Large intestine (tissue), 3 donors: Measurements from ENCODE around the gene BCOR. TPM values are rescaled to one million over a fixed set of nuclear protein-coding genes. Genes with fewer than 3 reads are reported as not detected.

Experiments used
- DNase-seq, 2 donors: peaks; one replicate each; pipeline versions ENCODE4 v3.0.0 to v3.0.0-alpha.2; 2013
- H3K27ac ChIP-seq: one replicate; pipeline ENCODE4 v1.5.1; 2013; ENCODE audit warnings: low read length
- H3K27me3 ChIP-seq: 2 replicates; pipeline ENCODE4 v1.6.1; 2013; ENCODE audit warnings: low read length; ENCODE audit not compliant: control insufficient read depth, insufficient read depth
- H3K36me3 ChIP-seq: 2 replicates; pipeline ENCODE4 v1.6.1; 2013; ENCODE audit warnings: low read length; ENCODE audit not compliant: control insufficient read depth, insufficient read depth
- H3K4me1 ChIP-seq: one replicate; pipeline ENCODE4 v1.6.1; 2013; ENCODE audit warnings: low read length; ENCODE audit not compliant: control insufficient read depth, insufficient read depth
- H3K4me3 ChIP-seq: one replicate; pipeline ENCODE4 v1.5.1; 2013; ENCODE audit warnings: low read length
- H3K9me3 ChIP-seq: one replicate; pipeline ENCODE4 v1.6.1; 2013; ENCODE audit warnings: mild to moderate bottlenecking, low read depth, low read length, moderate library complexity; ENCODE audit not compliant: control insufficient read depth
- WGBS: methylation state at CpG from one replicate; pipeline ENCODE4 v1.1.5; 2013; ENCODE audit warnings: low lambda C conversion rate; ENCODE audit not compliant: insufficient coverage; 5-methylcytosine and 5-hydroxymethylcytosine counted together
- polyA plus RNA-seq: library from polyadenylated mRNA; unstranded; fragments of 120-200 nt; gene quantifications from one replicate; pipeline ENCODE4 v1.2.1, GENCODE V29; 2013

BCOR gene
- polyA plus RNA-seq, 1 donor: 35.3 TPM

GRCh38 chrX:40043895-40044294 is 53.9 kb downstream of the BCOR start:
- DNase-seq: no peak
- Histone ChIP-seq H3K4me1 (peaks cover 4% of the 10 kb centered on the region), H3K36me3 (peaks cover 7% of the 10 kb centered on the region), H3K9me3 (no peaks in the 10 kb centered on the region), H3K27me3 (no peaks in the 10 kb centered on the region), H3K27ac (no peak overlapping the region), H3K4me3 (no peak overlapping the region)
- no CpG with 5 or more reads among the region's 3 CpGs for WGBS

GRCh38 chrX:40041915-40042314 is 55.8 kb downstream of the BCOR start:
- Histone ChIP-seq H3K9me3 (no peaks in the 10 kb centered on the region), H3K27me3 (no peaks in the 10 kb centered on the region), H3K36me3 (no peaks in the 10 kb centered on the region), H3K4me1 (peaks cover 4% of the 10 kb centered on the region), H3K27ac (no peak overlapping the region), H3K4me3 (no peak overlapping the region)
- no peak for DNase-seq
- no CpG with 5 or more reads among the region's 6 CpGs for WGBS

DNA sequence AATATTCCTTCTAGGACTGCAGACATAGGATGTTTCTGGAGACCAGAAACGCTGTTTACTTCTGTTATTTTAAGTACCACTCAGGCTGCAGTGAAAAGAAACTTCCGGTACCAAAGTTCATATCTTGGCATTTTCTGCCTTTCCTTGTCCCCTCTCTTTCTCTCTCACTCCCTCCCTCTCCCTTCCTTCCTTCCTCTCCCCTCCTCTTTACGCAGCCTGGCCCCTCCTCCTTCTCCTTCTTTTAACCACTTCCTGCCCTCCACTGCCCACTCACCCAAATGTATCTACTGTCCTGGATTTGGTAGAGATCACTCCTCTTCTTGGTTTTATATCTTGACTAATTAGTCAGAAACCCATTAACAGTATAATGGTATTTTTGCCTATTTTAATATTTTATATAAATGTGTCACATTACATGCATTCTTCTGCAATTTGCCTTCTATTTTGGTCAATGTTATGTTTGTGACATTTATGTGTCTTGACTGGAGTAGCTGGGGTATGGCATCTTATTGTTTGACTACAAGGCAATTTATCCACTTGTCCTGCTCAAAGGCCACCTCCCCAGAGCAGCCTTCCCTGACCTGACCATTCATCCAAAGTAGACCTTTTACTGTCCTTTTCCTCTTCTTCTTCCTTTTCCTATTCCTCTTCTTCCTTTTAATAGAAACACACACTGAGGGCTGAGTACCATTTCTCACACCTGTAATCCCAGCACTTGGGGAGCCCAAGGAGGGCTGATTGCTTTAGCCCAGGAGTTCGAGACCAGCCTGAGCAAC is 56.9 kb downstream of the BCOR start:
- no peaks in the 10 kb centered on the region for H3K9me3 ChIP-seq
- H3K27me3 ChIP-seq: no peaks in the 10 kb centered on the region
- peaks cover 4% of the 10 kb centered on the region for H3K4me1 ChIP-seq
- H3K27ac ChIP-seq: no peak overlapping the region
- DNase-seq: peak in 1 of 2 donors; percentile 12
- no peak overlapping the region for H3K4me3 ChIP-seq
- no peaks in the 10 kb centered on the region for H3K36me3 ChIP-seq
- WGBS: no CpG with 5 or more reads among the region's 4 CpGs

DNA sequence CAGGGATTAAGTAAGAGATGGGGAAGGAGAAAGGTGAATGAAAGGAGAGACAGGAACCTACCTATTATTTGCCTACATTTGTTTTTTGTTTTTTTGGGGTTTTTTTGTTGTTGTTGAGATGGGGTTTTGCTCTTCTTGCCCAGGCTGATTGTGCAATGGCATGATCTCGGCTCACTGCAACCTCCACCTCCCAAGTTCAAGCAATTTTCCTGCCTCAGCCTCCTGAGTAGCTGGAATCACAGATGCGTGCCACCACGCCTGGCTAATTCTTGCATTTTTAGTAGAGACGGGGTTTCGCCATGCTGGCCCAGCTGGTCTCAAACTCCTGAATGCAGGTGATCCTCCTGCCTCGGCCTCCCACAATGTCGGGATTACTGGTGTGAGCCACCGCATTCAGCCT is 57.9 kb downstream of the BCOR start:
- Histone ChIP-seq H3K4me1 (peaks cover 4% of the 10 kb centered on the region), H3K9me3 (no peaks in the 10 kb centered on the region)
- no CpG with 5 or more reads among the region's 8 CpGs for WGBS

DNA sequence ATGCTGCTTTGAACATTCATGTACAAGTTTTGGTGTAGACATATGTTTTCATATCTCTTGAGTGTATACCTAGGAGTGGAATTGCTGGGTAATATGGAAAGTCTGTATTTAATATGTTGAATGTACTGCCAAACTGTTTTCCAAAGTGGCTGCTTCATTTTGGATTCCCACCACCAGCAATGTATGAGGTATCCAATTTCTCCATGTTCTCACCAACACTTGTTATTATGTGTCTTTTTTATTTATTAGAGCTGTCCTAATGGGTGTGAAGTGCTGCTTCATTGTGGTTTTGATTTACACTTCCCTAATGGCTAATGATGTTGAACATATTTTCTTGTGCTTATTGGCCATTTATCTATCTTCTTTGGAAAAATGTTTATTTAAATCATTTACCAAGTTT is 60.4 kb downstream of the BCOR start:
- H3K27me3 ChIP-seq: no peaks in the 10 kb centered on the region

More for the DNA sequence above, 57.9 kb downstream of the BCOR start:
- Histone ChIP-seq H3K27ac (no peak overlapping the region), H3K4me3 (no peak overlapping the region), H3K36me3 (no peaks in the 10 kb centered on the region), H3K27me3 (no peaks in the 10 kb centered on the region)
- DNase-seq: no peak

DNA sequence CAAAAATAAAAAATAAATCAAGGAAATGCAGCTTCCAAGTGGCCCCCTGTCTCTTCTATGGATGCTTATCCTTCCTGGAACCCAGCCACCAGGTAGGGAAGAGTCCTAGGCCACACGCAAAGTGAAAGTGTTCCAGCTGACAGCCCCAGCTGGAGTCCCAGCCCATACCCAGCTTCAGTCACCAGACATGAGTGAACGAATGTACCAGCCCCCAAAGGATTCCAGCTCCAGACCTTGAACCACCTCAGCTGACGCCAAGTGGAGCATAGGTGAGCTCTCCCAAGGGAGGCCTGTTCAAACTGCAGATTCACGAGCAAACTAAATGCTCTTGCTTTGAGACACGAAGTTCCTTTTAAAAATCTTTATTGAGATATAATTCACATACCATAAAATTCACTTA is 62.0 kb downstream of the BCOR start:
- Histone ChIP-seq H3K4me3 (no peak overlapping the region), H3K36me3 (no peaks in the 10 kb centered on the region), H3K9me3 (no peaks in the 10 kb centered on the region), H3K4me1 (peaks cover 4% of the 10 kb centered on the region), H3K27me3 (no peaks in the 10 kb centered on the region), H3K27ac (no peak overlapping the region)
- whole genome bisulfite sequencing: no CpG with 5 or more reads among the region's 5 CpGs
- no peak for DNase-seq

More for the DNA sequence above, 60.4 kb downstream of the BCOR start:
- DNase-seq: no peak
- Histone ChIP-seq H3K4me1 (peaks cover 4% of the 10 kb centered on the region), H3K4me3 (no peak overlapping the region), H3K9me3 (no peaks in the 10 kb centered on the region), H3K36me3 (no peaks in the 10 kb centered on the region), H3K27ac (no peak overlapping the region)

GRCh38 chrX:40031911-40032310 is 65.8 kb downstream of the BCOR start:
- Histone ChIP-seq H3K9me3 (no peaks in the 10 kb centered on the region), H3K27me3 (no peaks in the 10 kb centered on the region), H3K27ac (no peak overlapping the region), H3K4me3 (no peak overlapping the region), H3K36me3 (no peaks in the 10 kb centered on the region), H3K4me1 (no peaks in the 10 kb centered on the region)
- no peak for DNase-seq
- WGBS: no CpG with 5 or more reads among the region's 5 CpGs

GRCh38 chrX:40030205-40030604 is 67.6 kb downstream of the BCOR start:
- no peaks in the 10 kb centered on the region for H3K27me3 ChIP-seq
- no peaks in the 10 kb centered on the region for H3K36me3 ChIP-seq
- no peak for DNase-seq
- no peak overlapping the region for H3K4me3 ChIP-seq
- H3K4me1 ChIP-seq: no peaks in the 10 kb centered on the region
- no peak overlapping the region for H3K27ac ChIP-seq
- no peaks in the 10 kb centered on the region for H3K9me3 ChIP-seq
- WGBS: no CpG with 5 or more reads among the region's 3 CpGs

DNA sequence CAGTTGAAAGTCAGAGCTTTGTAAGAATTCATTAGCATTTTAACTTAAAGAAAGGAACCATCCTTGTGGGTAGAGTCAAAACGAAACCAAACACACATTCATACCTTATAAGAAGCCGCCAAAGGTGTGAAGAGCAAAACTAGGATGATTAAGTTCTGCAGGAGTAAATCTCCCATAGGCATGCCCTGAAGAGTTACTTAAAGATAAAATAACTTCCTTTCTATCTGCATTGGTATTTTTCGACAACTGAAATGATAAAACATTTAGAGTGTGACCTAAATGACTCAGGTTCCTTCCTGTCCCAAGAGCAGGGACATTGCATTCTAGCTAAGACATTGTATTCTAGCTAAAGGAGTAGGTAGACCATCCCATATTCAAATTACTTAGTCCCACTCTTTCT is 75.3 kb downstream of the BCOR start:
- no peak overlapping the region for H3K27ac ChIP-seq
- H3K27me3 ChIP-seq: no peaks in the 10 kb centered on the region
- WGBS: no CpG with 5 or more reads among the region's 3 CpGs
- no peak overlapping the region for H3K4me3 ChIP-seq
- no peaks in the 10 kb centered on the region for H3K9me3 ChIP-seq
- H3K36me3 ChIP-seq: no peaks in the 10 kb centered on the region
- DNase-seq: no peak
- no peaks in the 10 kb centered on the region for H3K4me1 ChIP-seq

- H3K9me3 ChIP-seq: no peaks in the 10 kb centered on the region
- H3K27me3 ChIP-seq: no peaks in the 10 kb centered on the region
- no CpG with 5 or more reads among the region's 2 CpGs for WGBS
Observed at GRCh38 chrX:40021647-40022046, 76.1 kb downstream of the BCOR start.

DNA sequence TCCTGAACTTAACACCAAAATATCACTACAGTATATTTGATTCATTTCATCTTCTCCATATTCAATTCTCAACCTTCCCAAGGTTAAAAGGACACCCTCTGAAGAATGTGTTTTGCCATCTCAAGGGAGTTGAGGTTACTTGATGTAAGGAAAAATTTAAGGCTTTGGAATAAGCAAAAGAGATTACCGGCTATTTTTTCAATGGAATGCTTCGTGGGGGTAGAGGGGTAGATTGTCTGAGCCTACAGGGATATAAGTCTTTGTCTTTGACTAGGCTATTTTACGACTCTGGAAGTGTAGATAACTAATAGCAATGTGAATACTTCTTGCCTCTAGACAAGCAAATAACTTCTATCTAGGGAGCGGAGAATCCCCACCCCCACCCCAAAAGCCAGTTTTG is 78.2 kb downstream of the BCOR start:
- H3K27ac ChIP-seq: no peak overlapping the region
- no peaks in the 10 kb centered on the region for H3K4me1 ChIP-seq
- no peak overlapping the region for H3K4me3 ChIP-seq
- no CpG with 5 or more reads among the region's 4 CpGs for WGBS
- no peak for DNase-seq
- H3K27me3 ChIP-seq: no peaks in the 10 kb centered on the region
- H3K9me3 ChIP-seq: peaks cover 2% of the 10 kb centered on the region
- H3K36me3 ChIP-seq: no peaks in the 10 kb centered on the region

More at GRCh38 chrX:40021647-40022046, 76.1 kb downstream of the BCOR start:
- Histone ChIP-seq H3K36me3 (no peaks in the 10 kb centered on the region), H3K27ac (no peak overlapping the region), H3K4me3 (no peak overlapping the region), H3K4me1 (no peaks in the 10 kb centered on the region)
- no peak for DNase-seq
